ENCODE data around the gene NAP1L4. TPM values are rescaled to one million over a fixed set of nuclear protein-coding genes. Genes with fewer than 3 reads are reported as not detected.

Gene NAP1L4
- total RNA-seq, 2 experiments from 2014 or later: 240 to 245 TPM

DNA sequence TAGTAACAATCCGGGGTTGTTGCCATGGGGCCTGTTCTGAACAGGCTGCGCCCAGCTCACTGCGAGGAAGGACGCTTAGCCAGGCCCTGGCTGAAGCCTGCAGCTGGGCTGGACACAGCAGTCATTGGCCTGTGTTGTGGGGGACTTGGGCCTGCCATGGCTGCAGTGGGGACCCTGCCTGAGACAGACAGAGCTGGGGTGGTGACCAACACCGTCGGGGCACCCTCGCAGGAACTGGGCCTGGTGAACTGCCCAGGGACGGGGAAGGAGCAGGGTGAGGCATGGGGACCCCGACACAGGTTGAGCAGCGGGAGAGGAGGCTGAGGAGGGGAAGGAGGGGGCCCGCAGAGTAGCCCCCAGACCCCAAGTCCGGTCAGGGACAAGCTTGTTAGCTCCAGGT, 71.8 kb downstream of the NAP1L4 start:
- intact Hi-C loops (cut with micrococcal nuclease): no loop called here
- Mint-ChIP-seq H3K36me3 (ENCODE audit: low read depth) (no peaks in the 10 kb centered on the region), H3K27me3 (ENCODE audit: low read depth) (no peaks in the 10 kb centered on the region), H3K4me1 (ENCODE audit: low read depth) (no peaks in the 10 kb centered on the region), H3K27ac (no peak overlapping the region), H3K4me3 (no peak overlapping the region), H3K9me3 (no peaks in the 10 kb centered on the region)
- CTCF ChIA-PET: interaction anchor here (1.2 kb wide), 1 partner anchor 10 kb away, joined by 6 read pairs; the partner anchor contains the start of gene PHLDA2
- no peak for DNase-seq

DNA sequence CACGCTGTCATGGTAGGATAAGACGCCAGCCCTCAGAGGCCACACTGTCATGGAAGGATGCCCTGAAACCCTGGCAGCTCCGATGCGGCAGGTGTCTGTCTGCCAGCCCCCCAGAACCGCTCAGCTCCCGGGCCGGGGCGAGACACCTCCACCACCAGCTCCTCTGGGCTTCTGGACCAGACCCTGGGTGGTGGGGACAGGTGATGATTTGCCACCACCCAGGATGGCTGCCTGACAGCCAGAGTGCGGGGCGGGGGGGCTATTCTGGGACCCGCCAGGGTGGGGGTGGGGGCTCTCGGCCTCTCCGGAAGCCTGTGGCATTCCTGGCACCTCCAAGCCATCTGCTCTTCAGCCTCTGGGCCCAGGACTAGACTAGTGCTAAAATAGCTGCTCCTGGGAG, 72.3 kb downstream of the NAP1L4 start:
- intact Hi-C loops (cut with micrococcal nuclease): no loop called here
- DNase-seq: no peak
- CTCF ChIA-PET: no interaction called here

DNA sequence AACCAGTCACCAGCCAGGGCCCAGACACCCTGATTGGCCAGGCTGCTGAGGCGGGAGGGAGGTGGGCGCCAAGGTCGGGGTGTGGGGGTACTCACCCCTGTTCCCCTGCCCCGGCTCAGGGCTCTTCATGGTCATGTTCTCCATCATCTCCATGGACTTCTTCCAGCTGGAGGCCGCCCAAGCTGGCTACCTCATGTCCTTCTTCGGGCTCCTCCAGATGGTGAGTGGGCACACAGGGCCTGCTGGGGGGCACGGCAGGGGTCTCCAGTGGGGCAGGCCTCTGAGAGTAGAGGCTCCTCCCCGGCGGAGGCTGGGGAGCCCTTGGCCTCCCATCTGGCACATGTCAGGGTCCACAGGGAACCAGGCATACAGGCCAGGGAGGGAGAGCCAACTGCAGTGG, 72.9 kb downstream of the NAP1L4 start:
- CTCF ChIA-PET: no interaction called here

More for the DNA sequence above, 72.3 kb downstream of the NAP1L4 start:
- H3K36me3 Mint-ChIP-seq (ENCODE audit: low read depth): no peaks in the 10 kb centered on the region
- H3K4me1 Mint-ChIP-seq (ENCODE audit: low read depth): no peaks in the 10 kb centered on the region
- no peaks in the 10 kb centered on the region for H3K27me3 Mint-ChIP-seq (ENCODE audit: low read depth)
- H3K27ac Mint-ChIP-seq: no peak overlapping the region
- H3K4me3 Mint-ChIP-seq: no peak overlapping the region
- H3K9me3 Mint-ChIP-seq: no peaks in the 10 kb centered on the region

DNA sequence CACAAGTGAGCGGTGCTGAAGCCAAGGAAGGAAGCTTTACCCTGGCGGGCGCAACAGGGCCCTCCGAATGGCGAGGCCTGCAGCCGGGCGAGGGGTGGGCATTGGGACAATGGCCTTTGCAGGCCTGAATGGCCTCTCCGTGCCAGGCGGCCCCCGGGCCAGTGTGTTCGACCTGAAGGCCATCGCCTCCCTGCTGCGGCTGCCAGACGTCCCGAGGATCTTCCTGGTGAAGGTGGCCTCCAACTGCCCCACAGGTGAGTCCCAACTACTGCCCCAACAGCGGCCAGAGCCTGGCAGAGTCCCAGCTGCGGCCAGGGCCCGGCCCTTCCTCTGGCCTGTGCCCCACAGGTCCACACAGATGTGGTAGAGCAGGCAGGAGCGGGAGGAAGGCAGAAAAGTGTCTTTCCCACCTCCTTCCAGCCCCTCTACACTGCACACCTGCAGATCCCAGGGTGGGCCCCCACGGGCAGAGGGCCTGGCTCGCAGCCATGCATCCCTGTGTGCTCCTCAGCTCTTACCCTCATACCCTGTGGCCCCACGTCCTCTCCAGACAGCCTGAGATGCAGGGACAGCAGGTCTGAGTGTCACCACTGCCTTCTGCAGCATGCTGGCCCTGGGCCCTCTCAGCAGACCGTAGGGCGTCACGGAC, 74.2 kb downstream of the NAP1L4 start:
- no peak overlapping the region for H3K27ac Mint-ChIP-seq

More for the DNA sequence above, 72.9 kb downstream of the NAP1L4 start:
- no peak for DNase-seq
- Mint-ChIP-seq H3K9me3 (no peaks in the 10 kb centered on the region), H3K36me3 (ENCODE audit: low read depth) (no peaks in the 10 kb centered on the region), H3K27ac (no peak overlapping the region), H3K4me1 (ENCODE audit: low read depth) (peaks cover under 1% of the 10 kb centered on the region), H3K27me3 (ENCODE audit: low read depth) (no peaks in the 10 kb centered on the region), H3K4me3 (no peak overlapping the region)
- intact Hi-C loops (cut with micrococcal nuclease): no loop called here

GRCh38 chr11:2916892-2917645, 75.1 kb downstream of the NAP1L4 start:
- CTCF ChIA-PET: no interaction called here
- DNase-seq: no peak
- Mint-ChIP-seq H3K27me3 (ENCODE audit: low read depth) (no peaks in the 10 kb centered on the region), H3K4me1 (ENCODE audit: low read depth) (peaks cover 10% of the 10 kb centered on the region), H3K9me3 (no peaks in the 10 kb centered on the region), H3K4me3 (no peak overlapping the region), H3K27ac (no peak overlapping the region), H3K36me3 (ENCODE audit: low read depth) (no peaks in the 10 kb centered on the region)
- intact Hi-C loops (cut with micrococcal nuclease): no loop called here

More for the DNA sequence above, 74.2 kb downstream of the NAP1L4 start:
- DNase-seq: no peak
- CTCF ChIA-PET: no interaction called here
- Mint-ChIP-seq H3K36me3 (ENCODE audit: low read depth) (no peaks in the 10 kb centered on the region), H3K4me1 (ENCODE audit: low read depth) (peaks cover 10% of the 10 kb centered on the region), H3K27me3 (ENCODE audit: low read depth) (no peaks in the 10 kb centered on the region), H3K4me3 (no peak overlapping the region), H3K9me3 (no peaks in the 10 kb centered on the region)
- intact Hi-C loops (cut with micrococcal nuclease): no loop called here

GRCh38 chr11:2916114-2916891, 75.8 kb downstream of the NAP1L4 start:
- DNase-seq: no peak
- intact Hi-C loops (cut with micrococcal nuclease): no loop called here
- H3K4me3 Mint-ChIP-seq: no peak overlapping the region
- H3K4me1 Mint-ChIP-seq (ENCODE audit: low read depth): peaks cover 10% of the 10 kb centered on the region
- no peaks in the 10 kb centered on the region for H3K36me3 Mint-ChIP-seq (ENCODE audit: low read depth)
- no peak overlapping the region for H3K27ac Mint-ChIP-seq
- H3K9me3 Mint-ChIP-seq: no peaks in the 10 kb centered on the region
- CTCF ChIA-PET: no interaction called here
- H3K27me3 Mint-ChIP-seq (ENCODE audit: low read depth): no peaks in the 10 kb centered on the region

GRCh38 chr11:2915473-2915872, 76.7 kb downstream of the NAP1L4 start:
- no peaks in the 10 kb centered on the region for H3K36me3 Mint-ChIP-seq (ENCODE audit: low read depth)
- CTCF ChIA-PET: no interaction called here
- H3K4me1 Mint-ChIP-seq (ENCODE audit: low read depth): peaks cover 10% of the 10 kb centered on the region
- no peaks in the 10 kb centered on the region for H3K27me3 Mint-ChIP-seq (ENCODE audit: low read depth)
- intact Hi-C loops (cut with micrococcal nuclease): no loop called here
- no peak overlapping the region for H3K4me3 Mint-ChIP-seq
- no peak for DNase-seq
- no peak overlapping the region for H3K27ac Mint-ChIP-seq
- no peaks in the 10 kb centered on the region for H3K9me3 Mint-ChIP-seq

DNA sequence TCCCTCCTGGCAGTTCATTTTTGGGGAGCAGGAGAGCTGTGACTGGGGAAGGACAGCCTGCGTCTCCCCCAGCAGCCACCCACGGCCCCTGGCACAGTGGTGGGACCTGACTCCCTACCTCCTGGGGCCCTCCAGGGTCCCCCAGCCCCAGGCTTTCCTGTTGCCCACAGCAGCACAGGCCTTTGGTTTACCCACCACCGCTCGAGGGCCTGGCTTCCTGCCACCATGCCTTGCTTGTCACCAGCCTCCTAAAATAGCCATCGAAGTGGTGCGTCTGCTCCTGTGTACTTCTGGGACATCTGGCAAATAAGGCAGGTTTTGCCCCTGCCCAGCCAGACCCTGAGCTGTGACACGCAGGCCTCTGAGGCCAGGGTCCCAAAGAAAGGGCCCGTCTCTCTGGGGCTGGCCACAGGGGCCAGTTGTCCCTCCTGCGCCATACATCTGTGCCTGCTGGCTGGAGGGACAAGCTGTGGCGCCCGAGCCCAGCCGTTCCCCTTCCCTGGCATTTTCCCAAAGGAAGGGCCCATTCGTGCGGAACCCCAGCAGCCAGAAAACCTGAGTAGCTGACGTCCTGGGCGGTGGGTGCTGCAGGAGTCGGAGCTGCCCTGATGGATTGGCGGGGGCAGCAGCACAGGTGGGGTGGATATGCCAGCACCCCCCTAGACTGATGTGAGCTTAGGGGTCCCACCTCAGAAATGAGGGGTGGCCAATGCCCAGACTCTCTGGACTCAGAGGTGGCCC, 77.5 kb downstream of the NAP1L4 start:
- Mint-ChIP-seq H3K9me3 (no peaks in the 10 kb centered on the region), H3K4me3 (no peak overlapping the region), H3K27ac (no peak overlapping the region), H3K27me3 (ENCODE audit: low read depth) (no peaks in the 10 kb centered on the region), H3K36me3 (ENCODE audit: low read depth) (no peaks in the 10 kb centered on the region), H3K4me1 (ENCODE audit: low read depth) (peaks cover 10% of the 10 kb centered on the region)
- CTCF ChIA-PET: no interaction called here
- no peak for DNase-seq
- intact Hi-C loops (cut with micrococcal nuclease): no loop called here

DNA sequence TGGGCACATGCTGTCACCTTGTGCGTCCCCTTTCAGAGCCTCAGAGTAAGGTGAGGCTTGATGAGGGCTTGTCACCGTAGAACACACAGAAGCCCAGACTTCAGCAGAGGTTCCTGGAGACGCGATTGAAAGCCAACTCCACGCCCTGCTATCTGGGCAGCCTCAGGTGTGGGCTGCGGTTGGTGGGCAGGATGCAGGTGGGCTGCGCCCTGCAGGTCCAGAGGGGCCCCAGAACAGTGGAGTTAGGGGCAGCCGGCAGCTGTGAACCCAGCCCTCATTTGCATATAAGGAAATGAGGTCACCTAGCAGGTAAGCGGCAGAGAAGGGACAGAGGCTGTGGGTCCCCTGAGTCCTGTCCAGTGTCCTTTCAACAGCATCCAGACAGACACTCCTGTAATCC, 78.4 kb downstream of the NAP1L4 start:
- Mint-ChIP-seq H3K4me3 (no peak overlapping the region), H3K9me3 (no peaks in the 10 kb centered on the region), H3K27ac (no peak overlapping the region), H3K36me3 (ENCODE audit: low read depth) (no peaks in the 10 kb centered on the region), H3K27me3 (ENCODE audit: low read depth) (no peaks in the 10 kb centered on the region), H3K4me1 (ENCODE audit: low read depth) (peaks cover 10% of the 10 kb centered on the region)
- CTCF ChIA-PET: interaction anchor here (0.6 kb wide), 1 partner anchor 13 kb away, joined by 3 read pairs; no protein-coding TSS in a partner anchor
- DNase-seq: no peak
- intact Hi-C loops (cut with micrococcal nuclease): no loop called here

- CTCF ChIA-PET: interaction anchor here (0.5 to 0.6 kb wide), 2 partner anchors 14 to 77 kb away, joined by 3 to 4 read pairs; no protein-coding TSS in a partner anchor
- intact Hi-C loops (cut with micrococcal nuclease): no loop called here
These were observed 79.1 kb downstream of the NAP1L4 start for GRCh38 chr11:2913019-2913431.

GRCh38 chr11:2912498-2912897, 79.6 kb downstream of the NAP1L4 start:
- Mint-ChIP-seq H3K4me3 (no peak overlapping the region), H3K9me3 (no peaks in the 10 kb centered on the region), H3K27ac (no peak overlapping the region), H3K27me3 (ENCODE audit: low read depth) (no peaks in the 10 kb centered on the region), H3K4me1 (ENCODE audit: low read depth) (peaks cover 10% of the 10 kb centered on the region), H3K36me3 (ENCODE audit: low read depth) (no peaks in the 10 kb centered on the region)
- intact Hi-C loops (cut with micrococcal nuclease): no loop called here
- CTCF ChIA-PET: no interaction called here
- DNase-seq: no peak

More at GRCh38 chr11:2913019-2913431, 79.1 kb downstream of the NAP1L4 start:
- DNase-seq: no peak
- no peak overlapping the region for H3K4me3 Mint-ChIP-seq
- no peaks in the 10 kb centered on the region for H3K36me3 Mint-ChIP-seq (ENCODE audit: low read depth)
- peaks cover 10% of the 10 kb centered on the region for H3K4me1 Mint-ChIP-seq (ENCODE audit: low read depth)
- H3K9me3 Mint-ChIP-seq: no peaks in the 10 kb centered on the region
- no peaks in the 10 kb centered on the region for H3K27me3 Mint-ChIP-seq (ENCODE audit: low read depth)
- no peak overlapping the region for H3K27ac Mint-ChIP-seq

DNA sequence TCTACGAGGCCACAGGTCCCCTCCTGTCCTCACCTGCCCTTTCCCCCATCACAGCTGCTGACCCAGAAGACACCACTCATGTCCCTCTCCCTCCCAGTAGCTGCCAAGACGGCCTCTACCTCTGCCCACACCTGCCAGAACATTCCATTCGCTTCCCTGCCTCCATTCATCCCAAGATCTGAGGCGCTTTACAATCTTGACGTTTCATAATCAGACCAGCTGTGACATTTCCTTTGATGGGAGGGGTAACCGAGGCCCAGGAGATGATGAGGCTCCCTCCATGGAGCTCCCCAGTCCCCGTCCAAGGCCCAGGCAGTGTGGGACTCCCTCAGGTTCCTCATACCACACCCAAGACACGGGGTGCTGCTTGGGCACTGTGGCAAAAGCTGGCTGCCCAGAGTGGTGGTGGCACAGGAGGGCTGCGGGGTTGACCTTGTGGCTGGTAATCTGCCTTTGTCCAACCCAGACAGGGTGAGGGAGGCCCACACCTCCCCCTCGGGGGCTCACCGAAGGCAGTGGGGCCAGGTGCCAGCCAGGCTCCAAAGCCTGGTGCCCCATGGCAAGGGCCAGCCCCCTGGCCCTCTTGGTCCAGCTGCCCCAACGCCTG, 80.2 kb downstream of the NAP1L4 start:
- Mint-ChIP-seq H3K27ac (no peak overlapping the region), H3K36me3 (ENCODE audit: low read depth) (no peaks in the 10 kb centered on the region), H3K9me3 (no peaks in the 10 kb centered on the region), H3K27me3 (ENCODE audit: low read depth) (no peaks in the 10 kb centered on the region), H3K4me1 (ENCODE audit: low read depth) (peaks cover 10% of the 10 kb centered on the region), H3K4me3 (no peak overlapping the region)
- CTCF ChIA-PET: no interaction called here
- intact Hi-C loops (cut with micrococcal nuclease): no loop called here
- no peak for DNase-seq
